DND-41 (cell line): Measurements from ENCODE around the gene NIPAL3.

Source experiments
- EZH2 ChIP-seq: IDR thresholded peaks from 3 replicates; pipeline ENCODE4 v1.6.1; 2012; ENCODE audit warnings: borderline replicate concordance, low read depth, mild to moderate bottlenecking, moderate library complexity, low read length, inconsistent platforms; ENCODE audit not compliant: severe bottlenecking
- TF ChIP-seq, protein P1 (sequence below): IDR thresholded peaks from 2 replicates; pipeline ENCODE4 v1.5.1; 2012; ENCODE audit warnings: borderline replicate concordance, low read length, moderate library complexity, mild to moderate bottlenecking; ENCODE audit not compliant: poor library complexity, severe bottlenecking; ENCODE audit errors: extremely low read depth

DNA sequence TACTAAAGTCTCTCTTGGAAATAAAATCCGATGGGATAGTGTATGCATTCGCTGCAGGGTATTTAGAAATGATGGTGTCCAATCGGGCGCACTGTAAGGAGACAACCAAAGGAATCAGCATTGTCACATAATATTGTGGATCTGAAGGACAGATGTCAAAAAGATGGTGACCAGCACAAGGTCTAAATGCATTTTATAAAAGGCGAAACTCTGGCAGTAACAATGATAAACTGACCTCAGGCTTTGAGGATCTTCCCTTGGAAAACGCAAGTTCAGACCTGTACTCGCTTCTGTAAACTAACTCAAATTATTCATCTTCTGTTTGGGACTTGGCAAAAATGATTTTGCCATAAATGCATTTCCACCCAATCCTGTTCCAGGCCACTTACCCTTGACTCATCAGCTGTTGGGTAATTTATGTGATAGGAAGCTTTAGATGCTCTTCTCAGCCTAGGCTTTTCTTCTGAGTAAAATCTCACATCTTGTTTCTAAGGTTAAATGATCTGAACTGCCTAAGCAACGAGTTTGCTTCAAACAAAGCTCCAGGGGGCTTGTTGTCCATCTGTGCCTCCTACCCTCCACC lies 35.8 kb upstream of the NIPAL3 start:
- TF ChIP-seq, protein P1, sequence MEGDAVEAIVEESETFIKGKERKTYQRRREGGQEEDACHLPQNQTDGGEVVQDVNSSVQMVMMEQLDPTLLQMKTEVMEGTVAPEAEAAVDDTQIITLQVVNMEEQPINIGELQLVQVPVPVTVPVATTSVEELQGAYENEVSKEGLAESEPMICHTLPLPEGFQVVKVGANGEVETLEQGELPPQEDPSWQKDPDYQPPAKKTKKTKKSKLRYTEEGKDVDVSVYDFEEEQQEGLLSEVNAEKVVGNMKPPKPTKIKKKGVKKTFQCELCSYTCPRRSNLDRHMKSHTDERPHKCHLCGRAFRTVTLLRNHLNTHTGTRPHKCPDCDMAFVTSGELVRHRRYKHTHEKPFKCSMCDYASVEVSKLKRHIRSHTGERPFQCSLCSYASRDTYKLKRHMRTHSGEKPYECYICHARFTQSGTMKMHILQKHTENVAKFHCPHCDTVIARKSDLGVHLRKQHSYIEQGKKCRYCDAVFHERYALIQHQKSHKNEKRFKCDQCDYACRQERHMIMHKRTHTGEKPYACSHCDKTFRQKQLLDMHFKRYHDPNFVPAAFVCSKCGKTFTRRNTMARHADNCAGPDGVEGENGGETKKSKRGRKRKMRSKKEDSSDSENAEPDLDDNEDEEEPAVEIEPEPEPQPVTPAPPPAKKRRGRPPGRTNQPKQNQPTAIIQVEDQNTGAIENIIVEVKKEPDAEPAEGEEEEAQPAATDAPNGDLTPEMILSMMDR, result no peak
- no peak for TF ChIP-seq EZH2
